OCI-M2 (cell line): ENCODE data around the gene TMEM131.

ENCODE experiments used
- DNase-seq: peaks from one replicate; lab custom pipeline; 2025; ENCODE audit not compliant: unreplicated experiment; lab: John Stamatoyannopoulos, UW

The TMEM131 gene

GRCh38 chr2:97741686-97742085 lies 254.1 kb downstream of the TMEM131 start:
- DNase-seq, result no peak

GRCh38 chr2:97741251-97741650 lies 254.5 kb downstream of the TMEM131 start:
- no peak for DNase-seq

GRCh38 chr2:97740590-97741182 lies 255.1 kb downstream of the TMEM131 start:
- DNase-seq, result no peak

GRCh38 chr2:97739893-97740245 lies 255.9 kb downstream of the TMEM131 start:
- no peak for DNase-seq

GRCh38 chr2:97739020-97739892 lies 256.5 kb downstream of the TMEM131 start:
- no peak for DNase-seq

GRCh38 chr2:97738179-97739019 lies 257.3 kb downstream of the TMEM131 start:
- DNase-seq, result no peak

GRCh38 chr2:97737421-97738178 lies 258.1 kb downstream of the TMEM131 start:
- no peak for DNase-seq

- no peak for DNase-seq
Measured at GRCh38 chr2:97736608-97737330, 259.0 kb downstream of the TMEM131 start.

GRCh38 chr2:97736185-97736584 lies 259.6 kb downstream of the TMEM131 start:
- DNase-seq, result no peak

GRCh38 chr2:97735161-97735561 lies 260.6 kb downstream of the TMEM131 start:
- no peak for DNase-seq

GRCh38 chr2:97734061-97735051 lies 261.4 kb downstream of the TMEM131 start:
- DNase-seq, result no peak

- no peak for DNase-seq
Measured at GRCh38 chr2:97733341-97734035, 262.3 kb downstream of the TMEM131 start.

- no peak for DNase-seq
Measured at GRCh38 chr2:97732436-97733340, 263.1 kb downstream of the TMEM131 start.

GRCh38 chr2:97731274-97732020 lies 264.3 kb downstream of the TMEM131 start:
- no peak for DNase-seq

GRCh38 chr2:97730245-97730644 lies 265.5 kb downstream of the TMEM131 start:
- no peak for DNase-seq

GRCh38 chr2:97728091-97728731 lies 267.5 kb downstream of the TMEM131 start:
- DNase-seq, result no peak
